Nephron (organoid): ENCODE data around the gene BATF2.
A peak's percentile ranks its signal among the peaks of the same experiment; 100 is the strongest.
"Not testable (repeated sequence)": the region's sequence is repeated elsewhere in the genome, so short reads cannot be mapped to it uniquely, and the experiment has no call there.

Experiments
- H3K27ac Mint-ChIP-seq, 3 experiments: 2 replicates each; pipeline ENCODE4 v1.8.0; 2020; ENCODE audit warnings: mixed read lengths in 3 of 3, mild to moderate bottlenecking in 2 of 3, moderate library complexity in 1 of 3
- H3K27me3 Mint-ChIP-seq: 2 replicates; pipeline ENCODE4 v1.8.0; 2021; ENCODE audit warnings: low read depth, mild to moderate bottlenecking, moderate library complexity, mixed read lengths
- H3K36me3 Mint-ChIP-seq: 2 replicates; pipeline ENCODE4 v1.8.0; 2020; ENCODE audit warnings: low read depth, mixed read lengths
- H3K4me1 Mint-ChIP-seq: 2 replicates; pipeline ENCODE4 v1.8.0; 2020; ENCODE audit warnings: mixed read lengths
- H3K4me3 Mint-ChIP-seq, 3 experiments: 2 replicates each; pipeline ENCODE4 v1.8.0; 2020; ENCODE audit warnings: mild to moderate bottlenecking in 3 of 3, mixed read lengths in 3 of 3, moderate library complexity in 2 of 3
- H3K9me3 Mint-ChIP-seq: 2 replicates; pipeline ENCODE4 v1.8.0; 2020; ENCODE audit warnings: mixed read lengths
- TF ChIP-seq, protein P1 (sequence below), 3 experiments: fragments of 200-600 bp; sonication (generic); IDR thresholded peaks; one replicate each; pipeline ENCODE4 v1.5.0; 2021; ENCODE audit warnings: antibody characterized with exemption in 3 of 3; ENCODE audit not compliant: unreplicated experiment in 3 of 3

Gene BATF2

DNA sequence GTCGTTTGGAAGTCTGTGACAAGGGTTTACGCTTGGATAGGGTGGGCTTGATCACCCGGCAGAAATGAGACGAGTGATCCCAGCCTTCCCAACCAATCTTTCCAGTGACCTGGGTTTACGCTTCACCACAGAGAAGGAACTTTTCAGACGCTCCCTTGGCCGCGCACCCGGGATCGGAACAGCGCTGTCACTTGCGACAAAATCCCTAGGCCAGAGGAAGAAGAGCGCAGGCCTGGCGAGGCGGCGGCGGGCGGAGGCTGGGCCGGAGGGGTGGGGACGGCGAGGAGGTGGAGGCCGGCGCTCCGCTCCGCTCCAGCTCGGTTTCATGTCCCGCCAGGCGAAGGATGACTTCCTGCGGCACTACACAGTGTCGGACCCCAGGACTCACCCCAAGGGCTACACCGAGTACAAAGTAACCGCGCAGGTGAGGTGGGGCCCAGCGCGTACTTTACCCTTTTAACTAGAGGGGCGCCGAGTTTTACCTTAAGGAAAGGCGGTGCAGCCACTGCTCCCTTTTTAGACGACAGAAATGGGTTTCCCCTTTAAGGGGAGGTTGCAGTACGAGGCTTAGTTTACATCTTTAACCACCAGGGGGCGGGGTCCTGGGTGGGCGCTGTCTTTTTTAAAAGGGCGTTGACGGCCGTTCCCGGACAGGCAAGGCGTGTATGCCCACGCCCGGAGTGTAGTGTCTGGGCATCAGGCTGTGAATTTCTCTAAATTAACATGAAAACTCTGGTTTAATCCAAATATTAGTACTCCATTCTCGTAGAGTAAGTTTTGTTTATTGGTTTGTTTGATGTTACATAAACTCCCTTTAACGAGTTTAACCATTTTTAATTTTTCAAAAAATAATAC lies 30.7 kb upstream of the BATF2 start, which contains the start of gene SNX15:
Gene SNX15 (plus strand): TSS at position 227 of the 855 bp plus-strand sequence. CDS start 99 bp downstream, at position 326.
- no peaks in the 10 kb centered on the region for H3K9me3 Mint-ChIP-seq
- H3K4me1 Mint-ChIP-seq, result peaks cover 9% of the 10 kb centered on the region
- H3K4me3 Mint-ChIP-seq, result peak within 1 kb of the TSS; percentile 82
- TF ChIP-seq, protein P1, sequence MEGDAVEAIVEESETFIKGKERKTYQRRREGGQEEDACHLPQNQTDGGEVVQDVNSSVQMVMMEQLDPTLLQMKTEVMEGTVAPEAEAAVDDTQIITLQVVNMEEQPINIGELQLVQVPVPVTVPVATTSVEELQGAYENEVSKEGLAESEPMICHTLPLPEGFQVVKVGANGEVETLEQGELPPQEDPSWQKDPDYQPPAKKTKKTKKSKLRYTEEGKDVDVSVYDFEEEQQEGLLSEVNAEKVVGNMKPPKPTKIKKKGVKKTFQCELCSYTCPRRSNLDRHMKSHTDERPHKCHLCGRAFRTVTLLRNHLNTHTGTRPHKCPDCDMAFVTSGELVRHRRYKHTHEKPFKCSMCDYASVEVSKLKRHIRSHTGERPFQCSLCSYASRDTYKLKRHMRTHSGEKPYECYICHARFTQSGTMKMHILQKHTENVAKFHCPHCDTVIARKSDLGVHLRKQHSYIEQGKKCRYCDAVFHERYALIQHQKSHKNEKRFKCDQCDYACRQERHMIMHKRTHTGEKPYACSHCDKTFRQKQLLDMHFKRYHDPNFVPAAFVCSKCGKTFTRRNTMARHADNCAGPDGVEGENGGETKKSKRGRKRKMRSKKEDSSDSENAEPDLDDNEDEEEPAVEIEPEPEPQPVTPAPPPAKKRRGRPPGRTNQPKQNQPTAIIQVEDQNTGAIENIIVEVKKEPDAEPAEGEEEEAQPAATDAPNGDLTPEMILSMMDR (IDR thresholded peaks at IDR 0.05; ENCODE audit: unreplicated experiment in 3 of 3), result peak; percentile 82 to 92 (median 86)
- H3K27ac Mint-ChIP-seq, result peak within 1 kb of the TSS; percentile 71 to 92 (median 73)
- no peaks in the 10 kb centered on the region for H3K36me3 Mint-ChIP-seq
- H3K27me3 Mint-ChIP-seq, result no peaks in the 10 kb centered on the region

DNA sequence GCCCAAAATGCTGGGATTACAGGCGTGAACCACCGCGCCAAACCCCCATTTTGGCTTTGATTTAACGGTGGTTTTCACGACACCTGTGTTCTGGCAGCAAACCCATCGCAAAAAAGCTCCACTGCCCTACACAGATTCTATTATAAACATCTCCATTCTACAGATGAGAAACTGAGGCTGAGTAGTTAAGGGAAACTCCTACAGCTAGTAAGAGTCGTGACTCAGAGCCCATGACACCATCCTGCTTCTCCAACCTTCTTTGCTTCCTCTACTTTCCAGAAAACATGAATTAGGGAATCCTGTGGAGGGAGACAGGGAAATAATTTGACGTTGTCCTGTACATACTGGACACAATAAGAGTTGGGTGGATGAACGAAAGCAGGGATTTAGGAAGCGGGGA lies 30.0 kb upstream of the BATF2 start:
- TF ChIP-seq, protein P1 (IDR thresholded peaks at IDR 0.05; ENCODE audit: unreplicated experiment in 3 of 3), result no peak
- Mint-ChIP-seq H3K27me3 (no peaks in the 10 kb centered on the region), H3K9me3 (no peaks in the 10 kb centered on the region), H3K4me1 (peaks cover 9% of the 10 kb centered on the region), H3K4me3 (peak overlapping the region; percentile 82), H3K27ac (peak overlapping the region; percentile 71 to 92 (median 73)), H3K36me3 (peaks cover 5% of the 10 kb centered on the region)

DNA sequence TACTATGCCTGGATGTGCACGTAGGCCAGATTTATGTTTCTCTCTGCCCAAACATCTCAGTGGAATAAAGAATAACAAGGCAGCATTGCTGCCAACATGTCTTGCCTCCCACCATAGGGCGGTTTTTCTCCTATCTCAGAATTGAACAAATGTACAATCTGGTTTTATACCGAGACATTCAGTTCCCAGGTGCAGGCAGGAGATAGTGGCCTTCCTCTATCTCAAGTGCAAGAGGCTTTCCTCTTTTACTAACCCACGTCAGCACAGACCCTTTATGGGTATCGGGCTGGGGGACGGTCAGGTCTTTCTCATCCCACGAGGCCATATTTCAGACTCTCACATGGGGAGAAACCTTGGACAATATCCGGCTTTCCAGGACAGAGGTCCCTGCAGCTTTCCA lies 26.7 kb upstream of the BATF2 start:
- Mint-ChIP-seq H3K27ac (peak overlapping the region; percentile 5 to 75 (median 20)), H3K36me3 (peaks cover 14% of the 10 kb centered on the region)
- H3K4me3 Mint-ChIP-seq, H3K4me1 Mint-ChIP-seq, H3K9me3 Mint-ChIP-seq, H3K27me3 Mint-ChIP-seq: not testable (repeated sequence)

DNA sequence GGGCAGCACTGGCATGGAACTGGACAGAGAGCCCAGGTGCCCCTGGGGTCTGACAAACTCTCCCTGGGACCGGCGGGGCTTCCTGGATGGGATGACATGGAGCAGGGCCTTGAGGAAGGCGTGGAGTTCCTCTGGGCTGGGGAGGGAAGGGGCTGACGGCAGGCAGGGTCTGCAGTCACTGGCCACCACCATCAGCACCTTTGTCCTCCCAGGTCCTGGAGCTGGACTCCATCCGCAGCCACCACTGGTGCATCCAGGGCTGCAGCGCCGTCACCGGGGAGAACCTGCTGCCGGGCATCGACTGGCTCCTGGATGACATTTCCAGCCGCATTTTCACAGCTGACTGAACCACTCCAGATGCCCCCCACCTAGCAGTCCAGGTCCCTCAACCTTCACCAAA lies 24.7 kb upstream of the BATF2 start:
- Mint-ChIP-seq H3K4me1 (peaks cover under 1% of the 10 kb centered on the region), H3K27ac (no peak overlapping the region), H3K9me3 (peaks cover 1% of the 10 kb centered on the region), H3K27me3 (peaks cover 3% of the 10 kb centered on the region), H3K4me3 (no peak overlapping the region), H3K36me3 (peaks cover 30% of the 10 kb centered on the region)
- TF ChIP-seq, protein P1 (IDR thresholded peaks at IDR 0.05; ENCODE audit: unreplicated experiment in 3 of 3), result no peak

DNA sequence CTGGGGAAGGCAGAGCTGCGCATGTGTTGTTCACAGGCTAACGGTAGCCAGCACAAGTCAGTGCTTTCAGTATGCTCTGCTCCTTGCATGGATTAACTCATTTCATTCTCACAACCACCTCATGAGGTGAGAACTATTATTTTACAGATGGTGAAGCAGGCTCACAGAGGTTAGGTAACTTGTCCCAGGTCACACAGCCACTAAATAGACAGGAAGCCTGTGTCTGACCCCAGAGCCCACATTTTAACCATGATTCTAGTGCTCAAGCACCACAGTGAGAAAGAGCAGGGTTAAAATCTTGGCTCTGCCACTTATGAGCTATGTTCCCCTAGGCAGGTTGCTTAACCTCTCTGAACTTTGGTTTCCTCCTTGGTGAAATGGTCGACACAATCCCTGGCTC lies 24.2 kb upstream of the BATF2 start:
- Mint-ChIP-seq H3K4me1 (peaks cover 5% of the 10 kb centered on the region), H3K4me3 (no peak overlapping the region), H3K36me3 (peaks cover 35% of the 10 kb centered on the region), H3K27me3 (peaks cover 3% of the 10 kb centered on the region), H3K27ac (no peak overlapping the region), H3K9me3 (peaks cover 4% of the 10 kb centered on the region)
- TF ChIP-seq, protein P1 (IDR thresholded peaks at IDR 0.05; ENCODE audit: unreplicated experiment in 3 of 3), result no peak

DNA sequence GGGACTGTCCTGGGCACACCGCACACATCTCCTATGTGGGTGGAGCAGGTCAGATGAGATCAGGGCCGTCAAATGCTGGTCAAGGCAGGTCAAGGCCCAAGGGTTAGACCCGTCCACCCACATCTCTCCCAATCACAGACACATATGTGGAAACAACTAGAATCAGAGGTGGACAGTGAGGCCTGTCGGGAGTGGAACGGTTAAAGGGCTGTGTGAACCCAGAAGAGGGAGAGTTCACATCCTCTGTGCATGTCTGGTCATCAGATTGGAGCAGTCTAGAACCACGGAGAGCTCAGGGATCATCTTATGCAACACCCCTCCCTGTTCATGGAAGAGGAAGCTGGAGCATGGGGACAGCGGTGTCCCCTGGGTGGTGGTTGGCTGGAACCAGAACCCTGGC lies 23.1 kb upstream of the BATF2 start:
- no peak overlapping the region for H3K27ac Mint-ChIP-seq
- peaks cover 35% of the 10 kb centered on the region for H3K36me3 Mint-ChIP-seq
- peaks cover 5% of the 10 kb centered on the region for H3K4me1 Mint-ChIP-seq
- peaks cover 3% of the 10 kb centered on the region for H3K27me3 Mint-ChIP-seq
- TF ChIP-seq, protein P1 (IDR thresholded peaks at IDR 0.05; ENCODE audit: unreplicated experiment in 3 of 3), result no peak
- peaks cover 4% of the 10 kb centered on the region for H3K9me3 Mint-ChIP-seq
- H3K4me3 Mint-ChIP-seq, result no peak overlapping the region
